ENCODE results near the gene TMEM108.
A peak's percentile ranks its signal among the peaks of the same experiment; 100 is the strongest.

TMEM108 gene

DNA sequence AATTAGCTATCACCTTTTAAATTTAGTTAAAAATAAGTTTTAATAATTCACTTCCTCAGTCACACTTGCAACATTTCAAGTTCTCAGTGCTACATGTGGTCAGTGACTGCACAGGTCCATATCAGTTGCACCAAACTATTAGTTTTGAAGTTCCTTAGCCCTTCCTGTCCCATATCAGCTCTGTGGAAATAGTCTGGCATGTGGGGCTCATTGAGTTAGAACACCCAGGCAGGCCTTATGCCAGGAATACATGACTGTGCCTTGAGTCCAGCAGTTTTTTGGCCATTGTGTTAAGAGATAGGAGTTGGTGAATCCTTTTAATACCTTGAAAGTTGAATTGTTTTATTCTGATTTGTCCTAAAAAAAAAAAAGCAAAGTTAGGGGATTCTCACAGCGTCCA is 207.9 kb downstream of the TMEM108 start:
- DNase-seq: no peak

DNA sequence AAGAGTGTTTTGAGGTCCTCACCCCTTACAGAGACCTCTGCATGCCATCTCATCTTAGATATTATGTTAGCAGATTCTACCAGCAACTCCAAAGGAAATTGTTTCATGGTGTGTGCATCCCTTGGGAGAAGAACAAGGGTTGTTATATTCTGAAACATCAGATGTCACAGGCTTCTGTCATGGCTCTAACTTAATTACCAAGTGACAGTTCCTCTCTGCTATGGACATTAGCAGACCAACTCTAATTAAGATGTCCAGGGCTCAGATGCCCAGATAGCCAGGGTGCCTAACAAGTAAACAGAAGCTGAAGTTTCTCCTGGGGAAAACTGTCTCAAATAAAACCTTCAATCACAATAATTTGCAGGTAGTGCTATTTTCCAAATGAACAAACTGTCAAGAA is 208.6 kb downstream of the TMEM108 start:
- no peak for DNase-seq

DNA sequence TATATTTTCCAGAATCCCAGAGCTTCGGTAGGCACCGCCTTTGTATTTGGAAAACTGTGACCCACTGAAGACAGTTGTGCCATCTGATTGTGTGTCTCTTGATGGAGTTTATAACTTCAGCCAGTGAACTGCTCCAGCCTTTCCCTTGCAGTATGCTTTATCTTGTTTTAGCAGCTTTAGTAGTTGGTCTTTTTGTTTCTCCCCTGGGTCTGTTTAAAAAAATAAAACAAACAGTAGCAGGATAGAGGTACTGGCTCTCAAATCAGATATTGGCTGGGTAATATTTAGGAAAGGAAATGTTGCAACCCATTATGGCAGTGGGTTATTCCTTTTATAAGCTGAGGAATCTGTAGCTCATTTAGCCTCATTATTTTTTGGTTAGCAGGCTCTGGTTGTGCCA is 210.2 kb downstream of the TMEM108 start:
- no peak for DNase-seq

DNA sequence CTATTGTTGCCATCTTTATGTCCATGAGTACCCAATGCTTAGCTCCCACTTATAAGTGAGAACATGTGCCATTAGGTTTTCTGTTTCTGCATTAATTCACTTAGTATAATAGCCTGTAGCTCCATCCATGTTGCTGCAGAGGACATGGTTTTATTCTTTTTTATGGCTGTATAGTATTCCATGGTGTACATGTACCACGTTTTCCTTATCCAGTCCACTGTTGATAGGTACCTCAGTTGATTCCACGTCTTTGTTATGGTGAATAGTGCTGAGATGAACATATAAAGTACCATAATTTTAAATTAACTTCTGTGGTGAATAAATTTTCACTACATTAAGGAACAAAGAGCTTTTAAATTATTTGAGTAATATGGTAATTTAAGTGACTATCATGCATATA is 211.3 kb downstream of the TMEM108 start:
- DNase-seq: no peak

DNA sequence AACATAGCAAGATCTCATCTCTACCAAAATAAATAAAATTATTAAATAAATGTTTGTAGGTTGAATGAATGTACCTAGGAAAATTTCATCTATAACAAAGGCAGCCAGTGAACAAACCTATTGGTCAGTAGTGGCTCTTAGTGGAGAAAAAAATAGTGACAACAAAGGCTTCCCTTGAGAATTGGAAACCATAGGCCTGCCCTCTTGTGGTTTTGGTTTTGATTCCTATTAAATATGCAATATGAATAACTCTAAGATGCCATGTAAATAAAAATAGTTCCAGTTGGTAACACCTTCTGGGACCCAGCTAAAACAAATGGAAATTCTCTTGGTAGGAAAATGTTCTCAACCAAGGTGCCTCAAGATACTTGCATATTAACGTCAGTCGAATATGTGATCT is 216.0 kb downstream of the TMEM108 start:
- DNase-seq: no peak

DNA sequence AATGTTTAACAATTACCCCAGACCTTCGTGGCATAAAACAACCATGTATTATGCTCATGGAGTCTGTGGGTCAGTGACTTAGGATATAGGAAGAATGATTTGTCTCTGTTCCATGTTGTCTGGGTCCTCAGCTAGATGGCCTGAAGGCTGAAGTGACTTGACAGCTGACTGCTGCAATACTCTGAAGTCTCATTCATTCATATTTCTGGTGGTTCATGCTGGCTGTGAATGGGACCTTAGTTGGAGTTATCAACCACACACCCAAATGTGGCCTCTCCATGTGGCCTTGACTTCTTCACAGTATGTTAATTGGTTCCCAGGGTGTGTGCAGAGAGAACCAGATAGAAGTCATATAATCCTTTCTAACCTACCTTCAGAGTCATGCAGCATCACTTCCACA is 216.5 kb downstream of the TMEM108 start:
- no peak for DNase-seq

GRCh38 chr3:133256787-133257483 is 218.7 kb downstream of the TMEM108 start:
- DNase-seq: peak; percentile 60

- no peak for DNase-seq
Measured at GRCh38 chr3:133258358-133258757, 220.2 kb downstream of the TMEM108 start.

- no peak for DNase-seq
Measured at GRCh38 chr3:133259767-133260166, 221.6 kb downstream of the TMEM108 start.

DNA sequence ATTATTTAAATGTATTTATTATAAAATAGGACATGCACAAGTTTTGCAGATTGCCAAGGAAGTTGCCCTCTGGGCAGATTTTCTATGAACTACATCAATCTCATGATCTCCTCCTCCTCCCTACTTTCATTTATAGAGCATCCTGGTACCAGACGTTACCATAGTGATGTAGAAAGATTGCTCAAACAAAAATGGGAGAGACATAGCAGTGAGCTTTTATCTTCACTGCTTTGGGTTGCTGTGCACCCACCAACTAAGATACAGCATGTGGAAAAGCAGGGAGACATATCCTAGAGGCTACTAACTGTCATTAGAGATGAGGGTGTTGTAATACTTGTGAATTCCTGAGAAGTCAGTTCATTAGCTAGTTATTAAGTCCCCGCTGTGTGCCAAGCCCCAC is 224.1 kb downstream of the TMEM108 start:
- no peak for DNase-seq

DNA sequence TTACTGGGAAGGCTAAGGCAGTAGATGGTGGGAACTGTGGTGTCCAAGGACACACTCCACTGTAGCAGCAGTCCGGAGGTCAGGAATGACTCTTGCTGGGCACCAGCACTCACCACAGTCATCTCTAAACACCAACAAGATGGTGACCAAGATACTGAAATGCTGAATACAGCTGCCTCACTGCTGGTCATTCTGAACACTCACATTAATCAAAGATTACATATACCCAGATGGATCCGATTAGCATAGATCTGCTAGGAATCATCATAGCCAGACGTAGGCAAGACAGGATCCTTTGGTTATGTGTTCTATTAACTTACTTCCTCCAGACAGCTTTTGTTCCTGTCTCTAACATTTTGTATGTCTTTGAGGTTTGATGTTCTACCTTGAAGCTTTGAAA is 226.7 kb downstream of the TMEM108 start:
- DNase-seq: no peak

- peak; percentile 93 for DNase-seq
Measured at GRCh38 chr3:133268726-133269134, 230.5 kb downstream of the TMEM108 start.

DNA sequence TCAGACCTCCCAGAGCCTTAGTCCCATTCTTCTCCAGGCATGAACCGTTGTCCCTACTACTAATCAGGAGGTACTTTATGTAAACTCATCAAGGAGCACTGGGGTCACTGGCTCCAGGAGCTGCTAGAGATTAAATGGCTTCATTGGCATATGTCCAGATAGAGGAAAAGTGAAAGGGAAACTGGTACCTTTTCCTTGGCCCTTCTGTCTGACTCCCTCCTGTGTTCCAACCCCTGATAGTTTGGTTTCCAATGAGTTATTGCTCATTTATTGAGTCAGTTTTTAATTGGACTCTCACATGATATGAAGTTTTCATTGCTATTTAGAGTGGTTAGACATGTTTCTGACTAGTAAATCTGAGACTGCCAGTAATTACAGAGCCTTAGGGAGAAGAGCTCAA is 231.2 kb downstream of the TMEM108 start:
- DNase-seq: peak; percentile 79

DNA sequence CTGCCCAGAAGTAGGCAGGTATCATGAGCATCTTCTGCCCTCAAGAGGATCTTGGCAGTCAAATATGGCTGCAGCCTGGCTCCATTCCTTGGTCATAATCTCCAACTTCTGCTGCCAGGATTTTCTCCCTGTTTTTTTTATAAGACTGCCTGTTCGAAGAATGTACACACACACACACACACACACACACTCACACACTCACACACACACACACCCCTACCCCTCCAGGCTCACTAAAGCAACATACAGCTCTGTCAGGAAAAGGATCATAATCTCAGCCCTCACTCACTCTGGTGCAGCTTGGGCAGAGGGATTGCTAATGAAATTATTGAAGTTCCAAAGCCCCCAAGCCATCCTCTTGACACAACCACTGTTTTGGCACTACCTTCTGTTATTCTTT is 232.4 kb downstream of the TMEM108 start:
- no peak for DNase-seq

DNA sequence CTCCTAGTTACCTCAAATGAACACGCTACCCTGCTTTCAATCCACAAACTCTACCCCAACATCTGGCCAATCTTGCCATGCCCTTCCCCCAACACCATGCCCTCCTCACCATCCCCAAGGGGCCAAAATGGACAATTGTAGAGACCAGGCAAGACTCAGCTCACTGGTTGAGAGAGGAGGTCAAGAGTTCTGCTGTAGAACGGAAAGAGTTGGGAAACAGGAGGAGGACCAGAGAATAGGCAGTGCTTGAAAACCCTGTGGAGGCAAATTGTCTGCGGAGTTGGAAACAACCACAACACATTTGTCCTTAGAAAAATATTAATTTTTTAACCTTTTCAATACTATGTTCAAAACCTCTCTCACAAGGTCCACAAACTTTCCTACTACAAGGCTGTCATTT is 232.9 kb downstream of the TMEM108 start:
- DNase-seq: no peak

DNA sequence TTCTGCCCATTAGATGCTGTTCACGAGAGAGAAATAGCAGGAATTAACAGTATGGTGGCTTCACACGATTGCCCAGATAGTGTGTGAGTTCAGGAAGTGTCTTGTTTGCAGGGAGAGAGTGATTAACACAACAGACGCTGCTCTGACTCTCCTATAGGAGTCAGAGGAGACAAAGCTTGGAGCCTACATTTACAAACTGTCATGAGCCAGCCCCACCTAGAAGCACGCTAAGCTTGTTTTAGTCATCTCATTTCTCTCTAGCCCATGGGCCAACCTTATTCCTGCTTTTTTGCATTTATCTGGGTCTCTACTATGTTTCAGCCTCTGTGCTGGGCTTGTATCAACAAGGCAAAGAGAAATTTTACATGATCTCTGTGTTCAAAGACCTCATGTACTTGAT is 233.3 kb downstream of the TMEM108 start:
- no peak for DNase-seq

GRCh38 chr3:133273346-133273745 is 235.2 kb downstream of the TMEM108 start:
- DNase-seq: no peak

DNA sequence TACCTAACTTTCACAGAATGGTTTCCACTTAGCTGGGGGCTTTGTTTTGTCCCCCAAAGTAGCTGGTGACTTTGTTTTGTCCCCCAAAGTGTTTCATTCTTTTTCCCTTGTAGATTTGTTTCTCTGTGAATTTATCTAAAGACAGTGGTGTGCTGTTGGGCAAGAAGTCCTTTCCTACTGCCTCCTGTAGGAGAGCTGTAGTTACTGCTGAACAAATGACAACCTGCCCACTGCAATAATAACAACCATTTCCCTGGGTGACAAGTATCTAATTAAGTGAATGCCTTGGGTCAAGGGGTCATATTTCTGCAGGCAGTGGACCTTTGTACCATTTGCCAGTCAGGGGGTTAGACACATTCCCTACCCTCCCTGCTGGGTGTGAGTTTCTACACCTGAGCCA is 236.3 kb downstream of the TMEM108 start:
- DNase-seq: no peak

- DNase-seq: peak; percentile 81
Measured at GRCh38 chr3:133276594-133276993, 238.4 kb downstream of the TMEM108 start.

DNA sequence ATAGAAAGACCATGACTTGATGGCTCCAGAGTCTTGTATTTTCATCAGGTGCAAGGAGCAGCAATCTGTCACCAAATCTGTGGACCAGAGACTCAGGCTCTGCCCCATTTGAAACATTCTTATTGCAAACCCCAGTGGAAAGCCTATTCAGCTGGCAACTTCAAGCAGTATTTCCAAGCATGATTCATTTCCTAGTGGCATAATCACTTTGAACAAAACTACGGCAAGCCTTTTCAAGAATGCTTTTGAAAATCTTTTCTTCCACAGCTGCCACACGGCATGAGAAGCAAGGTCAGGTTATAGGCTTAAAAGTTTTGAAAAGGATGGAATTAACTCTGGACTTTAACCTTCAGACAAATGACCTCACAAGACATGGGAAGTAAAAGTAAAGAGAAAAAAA is 239.6 kb downstream of the TMEM108 start:
- no peak for DNase-seq

GRCh38 chr3:133278260-133279043 is 240.3 kb downstream of the TMEM108 start:
- no peak for DNase-seq

- DNase-seq: no peak
Measured at GRCh38 chr3:133280586-133280985, 242.4 kb downstream of the TMEM108 start.

DNA sequence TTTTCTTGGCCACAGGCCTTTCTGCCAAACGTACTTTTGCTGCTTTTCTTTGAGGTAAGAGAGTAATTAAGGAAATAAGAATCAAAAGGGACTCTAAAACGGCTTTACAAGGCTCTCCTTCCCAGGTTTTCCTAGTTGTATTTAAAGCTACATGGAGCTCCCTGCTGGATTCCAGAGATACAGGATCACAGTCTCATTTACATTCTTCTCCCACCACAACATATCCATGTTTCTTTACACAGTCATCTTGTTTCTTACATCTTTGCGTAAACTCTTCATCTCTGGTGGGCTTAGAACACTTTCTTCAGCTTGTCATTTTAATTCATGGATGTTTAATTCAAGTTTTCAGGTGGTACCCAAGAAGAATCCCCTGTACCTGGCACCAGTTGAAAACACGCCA is 244.0 kb downstream of the TMEM108 start:
- no peak for DNase-seq

DNA sequence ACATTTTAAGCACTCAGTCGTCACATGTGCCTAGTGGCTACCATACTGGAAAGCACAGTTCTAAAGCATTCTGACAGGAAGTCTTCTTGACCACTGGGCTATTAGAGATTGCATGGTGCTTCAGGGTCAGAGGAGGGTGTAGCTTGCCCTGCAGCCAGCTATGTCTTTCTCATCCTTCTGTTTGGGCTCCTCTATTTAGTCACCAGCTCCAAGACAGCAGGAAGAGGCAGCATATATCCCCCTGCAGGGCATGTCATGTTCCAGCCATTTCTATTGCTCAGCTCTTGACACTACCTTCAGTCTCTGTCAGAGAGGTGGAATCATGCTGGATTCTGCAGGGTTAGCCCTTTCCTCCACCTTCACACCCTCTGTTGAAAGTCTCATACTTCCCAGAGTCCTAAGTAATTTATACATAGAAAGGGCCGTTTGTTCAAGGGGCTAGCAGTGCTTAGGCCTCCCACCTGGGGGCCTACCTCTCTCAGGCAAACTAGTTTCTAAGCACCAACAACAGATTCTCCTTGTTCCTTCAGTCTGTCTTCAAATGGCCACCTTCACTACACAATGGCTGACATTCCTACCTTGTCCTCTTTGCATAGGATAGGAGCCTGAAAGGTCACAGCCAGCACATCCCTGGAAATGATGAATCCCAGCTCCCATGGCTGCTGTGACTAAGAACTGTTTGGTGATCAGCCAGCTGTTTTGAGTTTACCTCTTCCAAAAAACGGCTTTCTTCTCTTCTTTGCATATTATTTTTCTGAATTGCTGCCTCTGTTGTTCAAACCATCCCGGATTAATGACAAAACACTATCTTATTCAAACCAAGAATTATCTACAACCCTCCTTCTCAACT is 246.0 kb downstream of the TMEM108 start:
- DNase-seq: no peak

Data from NCI-H524 treated with DMSO at 0.1 percent for 48 hours (cell line).